NCI-H1436 treated with DMSO at 0.1 percent for 48 hours (cell line): ENCODE results near the gene RPS6KA2.

Source experiments
- DNase-seq: peaks from one replicate; lab custom pipeline; 2025; lab: John Stamatoyannopoulos, UW

The RPS6KA2 gene

DNA sequence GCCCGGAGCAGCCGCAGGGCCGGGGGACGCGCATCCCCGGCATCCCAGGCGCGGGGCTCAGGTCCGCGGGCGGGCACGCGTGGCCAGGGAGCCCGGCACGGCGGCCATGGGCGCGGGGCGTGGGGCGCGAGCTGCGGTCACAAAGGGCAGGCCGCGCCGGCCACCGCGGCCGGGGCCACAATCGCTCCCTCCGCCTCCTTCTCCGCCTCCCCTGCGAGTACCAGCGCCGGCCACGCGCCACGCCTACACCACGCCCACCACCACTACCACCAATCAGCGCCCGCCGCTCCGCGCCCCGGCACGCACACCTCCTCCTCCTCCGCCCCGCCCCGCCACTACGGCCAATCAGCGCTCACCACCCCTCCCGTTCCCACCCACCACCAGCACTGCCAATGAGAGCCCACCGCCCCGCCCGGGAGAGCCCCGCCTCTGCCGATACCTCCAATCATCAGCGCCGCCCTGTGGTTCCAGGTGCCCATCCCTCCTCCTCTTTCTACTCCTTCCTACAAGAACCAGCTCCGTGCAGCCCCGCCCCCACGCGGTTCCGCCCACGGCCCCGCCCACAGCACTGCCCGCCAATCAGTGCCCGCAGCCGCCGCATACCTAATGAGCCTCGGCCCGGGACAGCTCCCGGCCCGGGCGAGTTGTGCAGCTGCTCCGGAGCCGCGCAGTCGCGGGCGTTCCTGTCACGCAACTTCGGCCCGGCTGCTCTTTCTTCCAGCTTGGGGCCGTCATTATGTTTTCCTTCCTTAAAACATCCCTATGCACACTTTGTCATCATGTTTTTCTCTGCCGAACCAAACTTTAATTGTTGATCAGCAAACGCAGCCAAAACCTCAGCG lies at the start of gene RPS6KA2:
TSS of gene RPS6KA2 (minus strand) at position 219 of the 842 bp plus-strand sequence. CDS start 232 bp downstream, outside the sequence.
- peak; percentile 89 for DNase-seq

DNA sequence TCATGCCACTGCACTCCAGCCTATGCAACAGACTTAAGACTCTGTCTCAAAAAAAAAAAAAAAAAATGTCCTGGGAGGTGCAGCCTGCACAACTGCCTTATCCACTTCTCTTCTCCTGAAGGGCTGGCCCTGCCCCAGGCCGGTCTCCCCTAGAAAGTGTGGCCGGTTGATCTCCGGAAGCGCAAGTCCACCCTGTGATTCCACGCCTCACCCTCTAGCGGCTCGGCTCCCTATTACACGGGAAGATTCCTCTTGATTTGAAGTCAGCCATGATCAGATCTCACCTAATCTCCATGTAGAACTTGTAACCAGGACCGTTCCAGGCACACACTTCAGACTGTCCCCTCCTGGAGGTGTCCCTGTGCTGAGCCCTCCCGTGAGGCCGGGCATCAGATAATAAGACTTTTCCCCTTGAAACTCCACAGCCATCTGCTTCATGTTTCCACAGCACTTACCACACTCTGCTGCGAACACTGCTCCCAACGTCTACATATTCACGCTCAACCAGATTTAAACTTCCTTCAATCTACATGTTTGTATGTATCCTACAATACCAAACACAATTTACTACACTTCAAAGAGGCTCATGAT lies 49.3 kb upstream of the RPS6KA2 start:
- DNase-seq = no peak

DNA sequence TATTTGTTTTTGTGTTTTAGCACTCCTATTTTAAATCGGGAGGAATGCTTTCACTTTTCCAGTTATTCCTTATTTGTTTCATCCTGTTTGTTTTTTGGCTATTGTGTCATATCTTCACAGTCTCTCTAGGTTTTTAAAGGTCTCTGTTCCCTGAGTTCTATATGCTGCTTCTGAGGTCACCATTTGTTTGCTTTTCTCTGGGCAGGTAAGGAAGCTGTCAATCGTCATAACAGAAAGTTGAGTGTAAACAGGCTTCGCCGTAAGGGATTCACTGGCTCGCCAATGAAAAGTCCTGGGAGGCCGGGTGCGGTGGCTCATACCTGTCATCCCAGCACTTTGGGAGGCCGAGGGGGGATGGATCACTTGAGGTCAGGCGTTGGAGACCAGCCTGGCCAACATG lies 48.7 kb upstream of the RPS6KA2 start:
- DNase-seq = no peak

DNA sequence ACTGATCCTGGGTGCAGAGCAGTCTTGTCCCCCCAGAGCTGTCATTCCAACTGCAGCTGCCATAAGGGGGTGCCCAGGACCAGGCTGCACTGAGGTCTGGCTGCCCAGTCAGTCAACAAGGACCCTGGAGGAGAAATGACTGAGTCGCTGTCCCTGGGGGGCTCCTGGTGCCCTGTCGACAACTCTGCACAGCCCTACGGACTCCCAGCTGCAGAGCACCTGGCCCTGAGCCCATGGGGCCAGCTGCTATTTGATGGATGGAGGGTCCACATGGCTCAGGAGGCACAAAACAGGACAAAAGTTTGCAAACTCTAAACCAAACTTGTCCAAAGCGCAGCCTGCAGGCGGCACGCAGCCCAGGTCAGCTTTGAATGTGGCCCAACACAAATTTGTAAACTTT lies 46.3 kb upstream of the RPS6KA2 start:
- no peak for DNase-seq

DNA sequence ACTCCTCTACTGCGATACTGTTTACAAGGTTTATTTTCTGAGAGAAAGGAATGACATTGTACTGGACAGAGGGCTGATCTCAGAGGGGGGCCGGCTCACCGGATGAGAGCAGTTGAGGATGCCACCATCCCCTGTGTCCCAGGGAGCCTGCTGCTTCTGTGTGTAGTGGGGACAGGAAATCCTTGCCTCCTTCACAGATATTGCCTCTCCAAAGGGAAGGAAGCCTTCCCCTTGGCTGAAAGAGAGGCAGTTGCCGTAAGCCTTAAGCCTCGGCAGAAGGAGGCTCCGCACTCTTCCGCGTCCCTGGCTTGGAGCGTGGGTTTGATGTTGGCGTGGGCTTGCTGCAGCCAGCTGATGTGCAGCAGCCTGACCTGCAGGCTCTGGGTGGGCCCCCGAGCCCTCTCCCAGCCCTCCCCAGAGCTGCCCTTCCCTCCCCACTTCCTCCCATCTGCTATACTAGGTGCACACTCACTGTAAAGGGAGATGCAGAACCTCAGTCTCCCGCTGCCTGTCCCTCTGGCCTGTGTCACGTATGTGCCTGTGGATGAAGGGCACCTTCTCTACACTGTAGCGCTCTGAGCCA lies 45.7 kb upstream of the RPS6KA2 start:
- DNase-seq = no peak

DNA sequence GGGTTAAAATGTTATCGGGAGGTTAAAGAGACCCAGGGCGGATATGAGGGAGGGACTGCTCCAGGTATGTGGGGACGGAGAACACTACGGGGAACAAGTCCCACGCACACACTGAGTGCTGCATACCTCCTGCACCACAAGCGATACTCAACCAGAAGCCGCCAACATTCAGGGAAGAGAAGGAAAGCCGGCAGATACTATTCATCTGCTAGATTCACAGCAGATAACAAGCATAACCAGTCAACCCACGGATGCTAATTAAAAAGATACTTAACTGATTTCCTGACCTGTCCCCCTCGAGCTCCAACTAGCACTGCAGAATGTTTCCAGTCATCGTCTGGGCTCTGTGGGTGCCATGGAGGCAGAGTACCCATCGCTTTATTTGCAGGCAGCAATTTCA lies 45.1 kb upstream of the RPS6KA2 start:
- no peak for DNase-seq

DNA sequence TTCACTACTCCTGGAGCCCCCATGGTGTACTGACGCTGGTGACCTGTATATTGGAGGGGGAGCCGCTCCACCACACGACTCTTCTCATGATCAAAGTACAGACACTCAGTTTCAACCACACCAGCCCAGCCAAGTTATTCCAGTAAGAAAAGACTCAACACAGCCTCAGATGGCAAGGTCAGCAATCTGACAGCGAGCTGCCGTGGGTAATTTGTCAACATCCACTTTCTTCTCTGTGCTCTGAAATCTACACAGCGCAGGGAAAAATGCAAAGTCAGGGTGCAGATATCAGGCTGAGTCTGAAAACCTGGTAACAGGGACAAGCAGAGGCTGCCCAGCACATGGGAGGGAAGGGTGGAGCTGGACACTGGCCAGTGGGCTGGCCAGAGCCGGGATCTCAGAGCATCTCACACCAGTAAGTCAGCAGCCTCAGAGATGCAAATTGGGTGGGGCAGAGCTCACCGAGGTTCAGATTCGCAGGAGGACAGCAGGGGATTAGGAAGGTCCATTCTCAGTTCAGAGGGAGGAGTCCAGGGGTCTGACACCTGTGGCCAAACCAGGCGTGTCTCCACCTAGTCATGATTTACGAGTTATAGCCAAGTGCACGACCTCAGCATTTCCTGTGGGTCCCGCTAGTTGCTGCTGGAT lies 44.5 kb upstream of the RPS6KA2 start:
- no peak for DNase-seq

DNA sequence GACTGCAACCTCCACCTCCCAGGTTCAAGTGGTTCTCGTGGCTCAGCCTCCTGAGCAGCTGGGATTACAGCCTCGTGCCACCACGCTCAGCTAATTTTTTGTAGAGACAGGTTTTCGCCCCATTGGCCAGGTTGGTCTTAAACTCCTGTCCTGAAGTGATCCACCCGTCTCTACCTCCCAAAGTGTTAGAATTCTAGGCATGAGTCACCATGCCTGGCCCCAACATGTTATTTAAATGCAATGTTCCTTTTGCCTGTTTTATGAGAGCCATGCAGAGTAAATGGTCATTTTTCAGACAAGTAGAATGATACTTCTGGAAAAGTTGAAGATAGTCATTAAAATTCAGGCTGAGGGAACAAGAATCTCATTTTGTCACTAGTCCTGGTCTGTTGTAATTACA lies 43.8 kb upstream of the RPS6KA2 start:
- DNase-seq = no peak

DNA sequence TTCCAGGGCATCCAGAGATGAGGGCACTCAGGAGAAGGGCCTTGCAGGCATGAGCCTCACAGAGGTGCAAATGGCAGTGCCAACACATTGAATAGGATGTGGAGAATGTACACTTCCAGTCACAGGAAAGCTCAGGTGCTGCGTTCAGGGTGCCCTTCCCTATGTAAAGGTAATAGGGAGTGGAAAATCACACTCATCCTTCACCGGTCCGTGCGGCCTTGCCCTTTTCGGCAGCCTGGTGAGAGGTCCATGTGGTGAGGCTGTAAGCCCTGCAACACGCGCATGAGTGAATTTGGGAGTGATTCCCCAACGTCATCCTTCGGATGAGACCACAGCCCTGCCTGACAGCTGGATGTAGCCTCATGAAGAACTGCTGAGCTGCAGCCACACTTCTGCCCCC lies 43.0 kb upstream of the RPS6KA2 start:
- no peak for DNase-seq

DNA sequence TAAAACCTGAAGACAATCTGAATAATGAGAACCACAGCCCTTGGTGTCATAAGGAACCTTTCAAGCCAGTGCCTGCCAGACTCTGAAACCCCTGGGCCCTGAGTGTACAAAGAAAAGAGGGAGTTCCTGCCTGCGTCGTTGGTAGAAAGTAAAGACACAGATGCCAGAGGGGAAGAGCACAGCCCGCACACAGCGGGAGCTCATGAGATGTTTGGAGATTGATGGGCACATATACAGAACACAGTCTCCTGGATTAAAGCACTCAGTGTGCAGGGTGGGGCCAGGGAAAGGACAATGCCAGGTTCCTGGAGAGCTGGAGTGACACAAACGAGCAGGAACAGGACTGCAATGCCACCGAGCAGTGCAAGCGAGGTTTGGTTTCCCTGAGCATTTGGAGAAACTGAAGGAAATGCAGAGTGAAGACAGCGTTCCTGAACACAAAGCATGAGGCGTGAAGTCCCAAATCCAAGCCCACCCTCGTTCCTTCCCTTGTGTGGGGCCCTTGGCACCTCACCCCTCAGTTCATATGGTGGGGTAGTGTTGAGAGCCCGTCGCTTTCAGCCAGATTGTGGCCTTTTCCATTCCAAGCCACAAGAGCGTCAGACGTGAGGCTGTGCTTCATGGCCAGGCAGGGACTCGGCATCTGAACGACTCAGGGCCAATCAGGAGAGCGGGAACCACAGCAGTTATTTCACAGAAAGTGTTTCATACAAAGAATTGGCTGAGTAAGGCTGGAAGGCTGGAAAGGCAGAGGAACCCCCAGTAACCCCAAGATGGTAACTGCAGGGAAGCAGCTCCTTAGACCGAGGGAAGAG lies 41.0 kb upstream of the RPS6KA2 start:
- no peak for DNase-seq

DNA sequence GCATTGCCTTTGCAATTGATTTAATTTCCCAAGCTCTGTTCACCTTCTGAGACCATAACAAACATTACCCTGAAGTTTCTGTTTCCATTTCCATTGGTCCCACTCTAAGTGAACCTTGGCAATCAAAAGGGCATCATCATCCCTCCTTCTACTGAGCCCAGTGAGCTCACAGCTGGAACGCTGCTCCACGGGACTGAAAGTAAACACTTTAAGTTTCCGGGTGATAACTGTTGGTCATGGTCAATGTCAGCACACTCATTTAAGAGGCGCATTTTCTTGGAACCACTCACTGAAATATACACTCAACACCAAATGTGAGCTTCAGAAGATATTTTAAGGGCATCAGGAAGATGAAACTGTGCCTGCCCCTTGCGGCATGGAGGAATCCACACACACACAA lies 37.1 kb upstream of the RPS6KA2 start:
- no peak for DNase-seq

DNA sequence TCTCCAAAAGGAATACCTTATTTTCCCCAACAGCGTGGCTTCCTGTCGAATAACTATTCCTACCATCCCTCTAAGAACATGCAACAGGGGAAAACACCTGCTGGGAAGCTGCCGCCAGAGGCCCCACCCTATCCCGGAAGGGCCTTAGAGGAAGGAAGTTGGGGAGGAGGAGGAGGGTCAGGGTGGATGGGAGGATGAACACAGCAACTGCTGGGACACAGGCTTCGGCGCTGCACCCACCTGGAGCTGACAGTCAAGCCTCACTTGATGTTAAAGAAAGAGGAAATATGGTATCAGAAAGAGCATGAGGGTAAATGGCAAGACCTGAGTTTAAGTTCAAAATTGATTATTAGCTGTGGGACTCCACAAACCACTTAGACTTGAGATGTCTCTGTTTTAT lies 36.5 kb upstream of the RPS6KA2 start:
- no peak for DNase-seq

DNA sequence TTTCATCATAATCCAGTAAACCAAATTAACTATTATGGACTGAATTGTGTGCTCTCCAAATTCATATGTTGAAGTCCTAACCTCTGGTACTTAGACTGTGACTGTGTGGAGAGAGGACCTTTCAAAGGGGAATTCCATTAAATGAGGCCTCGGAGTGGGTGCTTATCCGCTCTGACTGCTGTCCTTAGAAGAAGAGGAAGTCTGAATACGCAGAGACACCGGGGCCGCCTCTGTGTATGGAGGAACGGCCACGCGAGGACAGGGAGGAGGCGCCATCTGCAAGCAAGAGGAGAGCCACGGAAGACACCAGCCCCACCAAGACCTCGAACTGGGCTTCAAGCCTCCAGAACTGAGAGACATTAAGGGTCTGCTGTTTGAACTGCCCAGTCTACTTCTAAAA lies 35.6 kb upstream of the RPS6KA2 start:
- no peak for DNase-seq

DNA sequence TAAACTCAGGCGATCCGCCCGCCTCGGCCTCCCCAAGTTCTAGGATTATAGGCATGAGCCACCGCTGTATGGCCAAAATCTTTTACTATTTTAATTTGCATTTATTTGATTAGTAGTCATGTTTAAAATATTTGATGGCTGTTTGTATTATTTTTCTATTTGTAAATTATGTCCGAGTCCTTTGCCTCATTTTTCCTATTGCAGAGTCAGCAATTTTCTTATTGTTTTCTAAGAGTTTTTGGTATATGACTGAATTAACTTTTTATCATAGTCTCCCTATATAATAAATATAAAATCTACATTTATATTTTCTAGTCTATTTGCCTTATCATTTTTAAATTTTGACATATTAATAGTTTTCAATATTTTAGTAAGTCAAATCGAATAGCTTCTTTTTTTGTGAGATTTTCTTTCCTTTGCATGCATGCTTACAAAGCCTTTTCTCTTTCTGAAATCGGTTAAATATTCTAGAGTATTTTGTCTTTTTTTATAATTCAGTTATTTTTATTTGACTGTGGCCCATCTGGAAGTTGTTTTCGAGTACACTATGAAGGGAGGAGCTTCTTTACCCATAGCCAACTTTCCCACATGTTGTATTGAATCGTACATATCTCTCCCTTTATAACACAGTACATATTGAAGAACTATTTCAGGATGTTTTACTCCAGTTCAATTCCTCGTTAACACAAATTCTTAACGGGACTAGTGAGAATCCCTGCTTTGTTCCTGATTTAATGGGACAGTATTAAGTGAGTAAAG lies 34.5 kb upstream of the RPS6KA2 start:
- no peak for DNase-seq

DNA sequence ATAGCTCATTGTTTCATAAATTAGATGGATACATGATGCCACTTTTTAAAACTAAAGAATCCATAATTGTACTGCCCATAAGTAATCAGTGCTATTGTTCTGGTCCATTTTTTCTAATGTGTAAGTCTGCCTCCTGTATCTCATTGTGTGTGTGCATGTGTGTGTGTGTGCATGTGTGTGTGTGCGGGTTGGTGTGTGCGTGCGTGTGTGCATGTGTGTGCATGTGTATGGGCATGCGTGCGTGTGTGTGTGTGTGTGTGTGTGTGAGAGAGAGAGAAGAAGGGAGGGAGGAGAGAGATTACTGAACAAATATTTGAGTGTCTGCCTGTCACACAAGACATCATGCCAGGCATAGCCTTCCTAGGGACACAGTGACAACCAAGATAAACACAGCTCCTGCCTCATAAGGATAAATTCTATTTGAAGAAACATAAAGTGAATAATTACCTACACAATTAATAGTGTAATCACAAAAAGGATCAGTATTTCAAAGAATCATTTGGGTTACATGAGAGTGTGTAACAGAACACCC lies 33.2 kb upstream of the RPS6KA2 start:
- no peak for DNase-seq

DNA sequence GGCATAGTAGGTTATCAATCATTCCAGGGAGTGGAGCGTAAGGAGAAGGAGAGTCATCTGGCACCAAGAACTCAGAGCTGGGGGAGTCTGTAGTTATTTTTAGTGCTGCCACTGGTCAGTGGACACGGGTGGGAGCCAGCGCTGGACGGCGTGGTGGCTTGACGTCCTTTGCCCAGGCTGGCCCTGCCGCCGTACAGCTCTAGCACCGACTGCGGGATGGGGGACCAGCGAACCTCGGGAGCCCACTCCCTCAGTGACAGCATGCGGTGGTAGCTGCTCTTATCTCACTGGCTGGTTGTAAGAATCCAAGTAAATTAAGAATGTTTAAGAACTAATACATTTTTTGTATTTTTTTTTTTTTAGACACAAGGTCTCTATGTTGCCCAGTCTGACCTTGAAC lies 32.5 kb upstream of the RPS6KA2 start:
- DNase-seq = no peak

DNA sequence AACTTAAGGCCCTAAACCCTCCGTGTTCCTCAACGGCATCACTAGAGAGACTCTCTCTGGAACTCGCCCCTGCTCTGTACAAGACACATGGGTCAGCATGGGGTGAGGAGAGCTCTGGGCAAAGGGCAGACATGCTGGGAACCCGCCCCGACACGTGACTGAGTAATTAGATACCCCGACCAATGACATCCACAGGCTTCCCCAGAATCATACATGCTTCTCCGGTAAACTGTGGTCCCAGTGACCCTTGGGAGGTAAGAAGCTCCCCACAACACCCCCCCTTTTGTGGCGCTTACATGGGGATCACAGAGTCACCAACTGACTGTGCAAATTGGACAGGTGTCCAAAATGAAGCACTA lies 31.7 kb upstream of the RPS6KA2 start:
- no peak for DNase-seq

DNA sequence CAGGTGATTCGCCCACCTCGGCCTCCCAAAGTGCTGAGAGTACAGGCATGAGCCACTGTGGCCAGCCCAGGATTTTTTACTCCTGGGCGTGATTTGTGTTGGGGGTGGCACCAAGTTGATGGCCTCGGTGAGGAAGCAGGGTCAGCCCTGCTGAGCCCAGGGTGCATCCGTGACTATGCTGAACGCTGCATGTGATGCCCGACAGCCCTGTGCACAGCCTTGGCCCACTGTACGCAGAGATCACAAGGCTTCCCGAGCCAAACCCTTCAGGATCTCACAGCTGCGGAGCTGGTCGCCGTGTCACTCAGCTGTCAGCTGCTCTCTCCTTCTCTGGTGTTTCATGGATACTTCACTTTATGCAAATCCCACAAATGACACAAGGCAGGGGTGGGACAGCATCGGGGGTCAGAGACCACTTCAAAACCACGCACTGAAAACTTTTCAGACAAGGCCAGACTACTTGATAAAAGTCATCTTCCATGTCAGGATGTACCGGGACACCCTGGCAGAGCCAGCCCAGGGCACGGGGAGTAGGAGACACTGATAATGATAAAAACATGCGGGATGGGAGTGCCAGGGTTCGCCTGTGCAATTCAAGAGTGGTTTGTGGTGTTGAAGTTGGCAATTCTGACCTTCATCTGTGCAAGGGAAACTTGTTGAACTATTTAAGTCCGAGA lies 31.2 kb upstream of the RPS6KA2 start:
- DNase-seq = no peak

DNA sequence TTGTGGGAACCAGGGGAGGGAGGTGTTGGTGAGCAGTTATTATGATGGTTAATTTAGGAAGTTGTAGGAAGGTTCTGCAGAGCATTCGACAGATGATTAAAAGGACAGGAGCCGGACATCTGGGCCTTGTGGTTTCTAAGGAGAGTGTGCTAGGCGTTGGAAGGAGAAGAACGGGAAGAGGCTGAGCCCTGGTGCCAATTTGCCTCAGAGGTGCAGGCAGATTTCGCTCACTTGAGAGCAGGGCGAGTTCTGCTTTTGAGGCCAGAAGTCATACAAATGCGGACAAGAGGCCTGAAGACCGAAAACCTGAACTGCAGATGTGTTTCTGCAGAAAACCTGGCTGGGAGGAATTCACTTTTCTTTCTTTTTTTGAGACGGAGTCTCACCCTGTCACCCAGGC lies 30.5 kb upstream of the RPS6KA2 start:
- no peak for DNase-seq
